ENCODE results near the gene CLN6. TPM values are rescaled to one million over a fixed set of nuclear protein-coding genes. Genes with fewer than 3 reads are reported as not detected.

CLN6 gene
- total RNA-seq, 1 experiment from 2014 or later = 68.7 TPM

DNA sequence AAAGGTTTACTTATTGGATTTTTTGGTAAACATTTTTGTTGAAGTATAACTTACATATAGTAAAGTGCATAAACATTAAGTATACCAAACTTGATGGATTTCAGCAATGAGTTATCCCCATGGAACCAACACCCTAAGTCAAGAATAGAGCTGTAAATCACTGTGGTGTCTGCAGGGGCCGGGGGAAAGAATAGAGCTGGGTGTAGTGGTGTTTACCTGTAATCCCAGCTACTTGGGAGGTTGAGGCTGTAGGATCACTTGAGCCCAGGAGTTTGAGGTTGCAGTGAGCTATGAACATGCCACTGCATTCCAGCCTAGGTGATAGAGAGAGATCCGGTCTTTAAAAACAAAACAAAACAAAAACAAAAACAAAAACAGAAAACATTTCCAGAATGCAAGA is 34.8 kb upstream of the CLN6 start:
- no peak for TF ChIP-seq REST (IDR thresholded peaks at IDR 0.05; ENCODE audit: insufficient read depth in 1 of 2, low read depth in 2 of 2, low read length in 1 of 2)
- TF ChIP-seq SIN3A (IDR thresholded peaks at IDR 0.05; ENCODE audit: borderline replicate concordance, insufficient read depth, low read depth, low read length) = no peak
- no peak for TF ChIP-seq POLR2AphosphoS5 (IDR thresholded peaks at IDR 0.05; ENCODE audit: low read depth, low read length)
- no peak for TF ChIP-seq TCF7L2 (IDR thresholded peaks at IDR 0.05; ENCODE audit: low read depth, low read length)
- TF ChIP-seq, protein P1, sequence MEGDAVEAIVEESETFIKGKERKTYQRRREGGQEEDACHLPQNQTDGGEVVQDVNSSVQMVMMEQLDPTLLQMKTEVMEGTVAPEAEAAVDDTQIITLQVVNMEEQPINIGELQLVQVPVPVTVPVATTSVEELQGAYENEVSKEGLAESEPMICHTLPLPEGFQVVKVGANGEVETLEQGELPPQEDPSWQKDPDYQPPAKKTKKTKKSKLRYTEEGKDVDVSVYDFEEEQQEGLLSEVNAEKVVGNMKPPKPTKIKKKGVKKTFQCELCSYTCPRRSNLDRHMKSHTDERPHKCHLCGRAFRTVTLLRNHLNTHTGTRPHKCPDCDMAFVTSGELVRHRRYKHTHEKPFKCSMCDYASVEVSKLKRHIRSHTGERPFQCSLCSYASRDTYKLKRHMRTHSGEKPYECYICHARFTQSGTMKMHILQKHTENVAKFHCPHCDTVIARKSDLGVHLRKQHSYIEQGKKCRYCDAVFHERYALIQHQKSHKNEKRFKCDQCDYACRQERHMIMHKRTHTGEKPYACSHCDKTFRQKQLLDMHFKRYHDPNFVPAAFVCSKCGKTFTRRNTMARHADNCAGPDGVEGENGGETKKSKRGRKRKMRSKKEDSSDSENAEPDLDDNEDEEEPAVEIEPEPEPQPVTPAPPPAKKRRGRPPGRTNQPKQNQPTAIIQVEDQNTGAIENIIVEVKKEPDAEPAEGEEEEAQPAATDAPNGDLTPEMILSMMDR (IDR thresholded peaks at IDR 0.05) = no peak
- POLR2A ChIA-PET = no interaction called here
- BruUV-seq (replicated peaks) = no TSS peak

GRCh38 chr15:68262514-68263356 is 33.2 kb upstream of the CLN6 start:
- POLR2A ChIA-PET = no interaction called here
- no peaks in the 10 kb centered on the region for H3K4me1 ChIP-seq (ENCODE audit: control insufficient read depth, insufficient read depth, low read length)
- H3K27ac ChIP-seq (ENCODE audit: low read length) = no peak overlapping the region
- peaks cover 7% of the 10 kb centered on the region; the same call in 1 of the 2 replicates for H3K27me3 ChIP-seq (ENCODE audit: control insufficient read depth, insufficient read depth, low read length)
- ATAC-seq = no peak
- intact Hi-C loops (cut with micrococcal nuclease; ENCODE audit: unreplicated experiment) = no loop called here
- H3K4me3 ChIP-seq (ENCODE audit: low read depth in 2 of 2, low read length in 2 of 2) = no peak overlapping the region
- H3K36me3 ChIP-seq (ENCODE audit: control insufficient read depth, insufficient read depth, low read length) = no peaks in the 10 kb centered on the region
- no peaks in the 10 kb centered on the region for H3K9me3 ChIP-seq (ENCODE audit: control insufficient read depth, insufficient read depth, low read depth, low read length)
- no peak for DNase-seq (ENCODE audit: low read depth, low spot score)
- CTCF ChIA-PET = interaction anchor here (0.7 kb wide), 1 partner anchor 226 kb away, joined by 3 read pairs; no protein-coding TSS in a partner anchor
- TF ChIP-seq POLR2AphosphoS5 (IDR thresholded peaks at IDR 0.05; ENCODE audit: low read depth, low read length) = no peak
- no peak for TF ChIP-seq REST (IDR thresholded peaks at IDR 0.05; ENCODE audit: insufficient read depth in 1 of 2, low read depth in 2 of 2, low read length in 1 of 2)
- no peak for TF ChIP-seq SIN3A (IDR thresholded peaks at IDR 0.05; ENCODE audit: borderline replicate concordance, insufficient read depth, low read depth, low read length)
- TF ChIP-seq, protein P1 (IDR thresholded peaks at IDR 0.05) = no peak
- no peak for TF ChIP-seq TCF7L2 (IDR thresholded peaks at IDR 0.05; ENCODE audit: low read depth, low read length)
- in situ Hi-C loops (cut with HindIII; ENCODE audit: low pct_unique_long_range_greater_than_20kb, low sequenced_read_pairs) = no loop called here
- BruUV-seq (replicated peaks) = no TSS peak

More for the DNA sequence above, 34.8 kb upstream of the CLN6 start:
- DNase-seq (ENCODE audit: low read depth, low spot score) = no peak
- Histone ChIP-seq H3K36me3 (ENCODE audit: control insufficient read depth, insufficient read depth, low read length) (no peaks in the 10 kb centered on the region), H3K9me3 (ENCODE audit: control insufficient read depth, insufficient read depth, low read depth, low read length) (no peaks in the 10 kb centered on the region), H3K27ac (ENCODE audit: low read length) (no peak overlapping the region), H3K4me3 (ENCODE audit: low read depth in 2 of 2, low read length in 2 of 2) (no peak overlapping the region), H3K4me1 (ENCODE audit: control insufficient read depth, insufficient read depth, low read length) (no peaks in the 10 kb centered on the region), H3K27me3 (ENCODE audit: control insufficient read depth, insufficient read depth, low read length) (peaks cover 7% of the 10 kb centered on the region; the same call in 1 of the 2 replicates)
- CTCF ChIA-PET = interaction anchor here (0.9 kb wide), 1 partner anchor 11 kb away, joined by 3 read pairs; no protein-coding TSS in a partner anchor
- in situ Hi-C loops (cut with HindIII; ENCODE audit: low pct_unique_long_range_greater_than_20kb, low sequenced_read_pairs) (no loop called here), intact Hi-C loops (cut with micrococcal nuclease; ENCODE audit: unreplicated experiment) (no loop called here)
- no peak for ATAC-seq
